Stimulated activated CD4-positive, alpha-beta T cell treated with anti-CD3 and anti-CD28 coated beads, Interleukin-4, amount 100 ng/mL, for 48 hours (primary cell): ENCODE results near the gene PRR5L.

Source experiments
- DNase-seq, 2 donors: peaks; one replicate each; pipeline ENCODE4 v3.0.0-alpha.2; 2020; ENCODE audit warnings: low read depth in 2 of 2

Gene PRR5L

GRCh38 chr11:36295926-36296325 lies at the start of gene PRR5L:
Gene PRR5L (plus strand): TSS chr11:36296288. CDS start chr11:36401122, 104,834 bp downstream.
- DNase-seq: no peak

- no peak for DNase-seq
These were observed 48.6 kb upstream of the PRR5L start for GRCh38 chr11:36247493-36247892.

GRCh38 chr11:36248436-36248835 lies 47.7 kb upstream of the PRR5L start:
- DNase-seq: no peak

- no peak for DNase-seq
These were observed 46.8 kb upstream of the PRR5L start for GRCh38 chr11:36249246-36249645.

GRCh38 chr11:36251823-36252222 lies 44.3 kb upstream of the PRR5L start:
- DNase-seq: no peak

GRCh38 chr11:36253238-36253637 lies 42.9 kb upstream of the PRR5L start:
- no peak for DNase-seq

- DNase-seq: no peak
These were observed 41.4 kb upstream of the PRR5L start for GRCh38 chr11:36254713-36255112.

GRCh38 chr11:36257351-36257750 lies 38.7 kb upstream of the PRR5L start:
- DNase-seq: no peak

GRCh38 chr11:36258730-36259360 lies 37.2 kb upstream of the PRR5L start:
- peak; percentile 6 to 13 for DNase-seq

- DNase-seq: no peak
These were observed 35.0 kb upstream of the PRR5L start for GRCh38 chr11:36261094-36261493.

- no peak for DNase-seq
These were observed 31.8 kb upstream of the PRR5L start for GRCh38 chr11:36264011-36264972.

- DNase-seq: no peak
These were observed 31.1 kb upstream of the PRR5L start for GRCh38 chr11:36264973-36265344.

- DNase-seq: peak; percentile 49 to 58
These were observed 30.1 kb upstream of the PRR5L start for GRCh38 chr11:36265793-36266628.

GRCh38 chr11:36266767-36267166 lies 29.3 kb upstream of the PRR5L start:
- DNase-seq: no peak

- DNase-seq: no peak
These were observed 27.6 kb upstream of the PRR5L start for GRCh38 chr11:36268337-36268985.

- no peak for DNase-seq
These were observed 25.4 kb upstream of the PRR5L start for GRCh38 chr11:36270701-36271100.

- DNase-seq: no peak
These were observed 24.2 kb upstream of the PRR5L start for GRCh38 chr11:36271794-36272407.

- no peak for DNase-seq
These were observed 23.0 kb upstream of the PRR5L start for GRCh38 chr11:36273110-36273509.

- DNase-seq: no peak
These were observed 21.7 kb upstream of the PRR5L start for GRCh38 chr11:36274414-36274813.

- DNase-seq: no peak
These were observed 17.4 kb upstream of the PRR5L start for GRCh38 chr11:36278531-36279282.
